GM19238 (cell line): ENCODE results near the gene SLC10A1.
A peak's percentile ranks its signal among the peaks of the same experiment; 100 is the strongest.
"Not testable (repeated sequence)": the region's sequence is repeated elsewhere in the genome, so short reads cannot be mapped to it uniquely, and the experiment has no call there.

Source experiments
- DNase-seq: peaks from one replicate; pipeline ENCODE4 v3.0.0; 2011; ENCODE audit warnings: low spot score; ENCODE audit not compliant: insufficient read length

Gene SLC10A1

DNA sequence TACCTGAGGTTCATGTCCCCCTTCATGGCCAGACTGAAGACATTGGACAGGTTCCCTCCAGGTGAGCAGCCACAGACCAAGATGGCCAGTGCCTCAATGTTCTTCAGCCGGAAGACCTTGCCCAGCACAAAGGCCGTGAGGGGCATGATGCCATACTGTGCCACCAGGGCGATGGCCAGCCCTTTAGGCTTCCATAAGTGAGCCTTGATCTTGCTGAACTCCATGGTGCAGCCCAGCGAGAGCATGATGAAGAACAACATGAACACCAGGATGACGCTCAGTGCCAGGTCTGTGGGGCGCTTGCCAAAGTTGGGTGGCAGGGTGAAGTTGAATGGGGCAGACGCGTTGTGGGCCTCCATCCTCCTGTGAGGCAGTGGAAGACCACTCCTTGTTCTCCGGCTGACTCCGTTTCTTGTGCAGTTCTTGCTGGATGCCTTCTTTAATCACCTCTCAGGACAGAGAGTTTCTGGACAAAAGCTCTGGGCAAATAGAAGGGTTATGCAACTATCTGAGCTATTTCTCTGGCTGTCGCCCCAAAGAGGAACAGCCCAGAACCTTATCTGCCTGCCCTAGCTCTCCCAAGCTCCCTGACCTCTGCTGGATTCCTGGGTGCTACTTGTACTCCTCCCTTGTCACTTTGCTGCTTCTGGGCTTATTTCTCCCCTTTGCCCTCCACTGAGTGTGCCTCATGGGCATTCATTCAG lies at the start of gene SLC10A1:
TSS of gene SLC10A1 (minus strand) at position 445 of the 704 bp plus-strand sequence. CDS start at position 359, 86 bp downstream.
- no peak for DNase-seq

DNA sequence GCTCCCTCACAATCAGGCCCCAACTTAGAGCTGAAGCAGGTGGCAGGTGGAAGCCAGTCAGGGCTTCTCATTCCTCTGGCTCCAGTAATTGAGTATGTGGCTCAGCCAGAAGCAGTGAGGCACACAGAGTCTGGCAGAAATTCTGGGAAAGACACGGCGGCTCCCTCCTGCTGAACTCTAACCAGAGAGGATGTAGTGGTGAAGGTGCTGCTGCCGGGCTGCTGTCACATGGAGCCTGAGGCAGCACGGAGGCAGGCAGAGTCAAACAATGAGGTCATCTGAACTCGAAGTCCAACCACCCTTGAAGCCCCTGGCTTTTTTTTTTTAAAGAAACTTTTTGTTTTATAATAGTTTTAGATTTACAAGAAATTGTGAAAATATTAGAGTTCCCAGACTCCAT lies 48.7 kb upstream of the SLC10A1 start:
- DNase-seq: no peak

DNA sequence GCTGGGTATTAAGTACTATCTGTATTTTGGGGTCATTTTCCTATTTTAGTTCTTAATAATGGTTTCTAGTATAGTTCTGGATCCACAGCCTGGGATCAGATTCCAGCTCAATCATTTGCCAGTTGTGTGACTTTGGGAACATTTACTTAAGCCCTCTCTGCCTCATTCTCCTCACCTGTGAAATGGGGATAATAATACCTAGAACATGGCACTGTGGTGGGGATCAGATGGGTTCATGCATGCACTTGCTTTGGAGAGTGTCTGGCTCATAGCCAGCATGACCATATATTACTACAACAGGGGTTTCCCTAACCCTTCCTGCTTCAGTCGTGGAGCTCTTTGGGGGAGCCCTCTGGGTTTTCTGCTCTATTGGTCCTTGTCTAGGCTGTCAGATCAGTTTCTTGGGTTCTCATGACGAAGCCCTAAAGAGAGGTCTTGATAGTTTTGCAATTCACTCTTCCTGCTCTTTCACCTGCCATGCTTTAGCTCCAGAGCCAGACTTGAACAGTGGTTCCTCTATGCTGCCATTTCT lies 48.1 kb upstream of the SLC10A1 start:
- no peak for DNase-seq

DNA sequence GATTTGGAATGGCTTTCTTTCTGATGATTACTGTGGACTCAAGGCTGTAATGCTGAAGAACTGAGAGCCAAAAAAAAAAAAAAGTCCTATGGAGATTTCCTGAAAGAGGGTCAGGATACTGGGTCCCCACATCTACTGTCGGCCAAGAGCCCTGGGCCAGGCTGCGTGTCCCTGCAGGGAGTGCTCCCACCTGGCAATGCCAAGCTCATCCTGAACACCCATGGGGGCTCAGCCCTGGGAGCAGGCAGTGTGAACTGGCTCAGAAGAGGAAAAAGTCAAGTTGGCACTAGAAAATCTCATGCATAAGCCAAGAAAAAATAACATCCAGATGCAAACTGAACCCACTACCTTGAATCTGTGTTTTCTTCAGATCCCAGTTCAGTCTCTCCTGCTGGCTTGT lies 47.1 kb upstream of the SLC10A1 start:
- DNase-seq: no peak

DNA sequence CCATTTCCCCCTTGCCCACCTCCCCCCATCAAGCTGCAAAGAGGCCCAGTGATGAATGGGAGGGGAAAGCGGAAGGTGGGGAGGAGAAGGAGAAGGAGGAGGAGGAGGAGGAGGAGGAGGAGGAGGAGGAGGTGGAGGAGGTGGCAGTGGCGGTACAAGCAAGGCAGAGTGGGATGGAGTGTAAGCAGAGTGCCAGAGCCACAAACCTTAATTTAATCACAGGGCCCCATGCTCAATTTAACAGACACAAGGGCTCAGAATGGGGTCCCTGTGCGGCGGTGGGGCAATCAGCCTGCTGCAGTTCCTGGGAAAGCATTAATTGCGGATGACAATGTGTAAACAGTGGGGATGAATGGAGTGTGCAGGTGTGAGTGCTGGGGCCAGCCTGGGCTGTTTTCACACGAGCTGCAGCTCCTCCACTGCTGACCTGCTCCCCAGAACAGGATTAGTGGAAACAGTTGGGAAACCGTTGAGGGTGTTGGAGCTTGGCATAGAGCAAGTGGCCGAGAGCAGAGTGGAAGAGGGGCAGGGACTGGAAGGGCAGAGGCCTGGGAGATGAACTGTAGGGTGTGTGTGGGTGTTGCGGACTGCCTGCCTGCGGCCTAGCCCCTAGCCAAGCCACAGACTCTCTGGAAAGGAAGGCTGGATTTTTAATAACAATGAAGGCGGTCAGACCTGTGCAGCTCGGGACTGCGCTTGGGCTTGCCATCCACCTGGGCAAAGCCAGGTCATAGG lies 45.8 kb upstream of the SLC10A1 start:
- DNase-seq: no peak

DNA sequence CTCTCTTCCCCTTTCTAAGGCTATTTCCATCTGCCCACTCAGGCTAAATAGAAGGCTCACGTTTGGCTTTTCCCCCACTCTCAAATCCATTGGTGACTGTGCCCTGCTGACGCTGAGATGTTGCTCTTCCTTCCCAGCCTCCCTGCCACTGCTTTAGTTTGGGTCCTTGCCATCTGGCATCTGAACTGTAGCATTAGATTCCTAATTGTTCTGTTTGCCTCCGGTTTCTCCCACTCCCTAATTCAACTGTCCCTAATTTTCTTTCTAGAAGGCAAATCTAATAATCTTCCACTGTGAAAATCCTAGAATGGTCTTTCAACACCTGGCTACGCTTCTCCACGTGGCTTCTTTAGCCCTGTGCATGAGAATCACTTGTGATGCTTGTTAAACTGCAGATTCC lies 44.6 kb upstream of the SLC10A1 start:
- DNase-seq: no peak

DNA sequence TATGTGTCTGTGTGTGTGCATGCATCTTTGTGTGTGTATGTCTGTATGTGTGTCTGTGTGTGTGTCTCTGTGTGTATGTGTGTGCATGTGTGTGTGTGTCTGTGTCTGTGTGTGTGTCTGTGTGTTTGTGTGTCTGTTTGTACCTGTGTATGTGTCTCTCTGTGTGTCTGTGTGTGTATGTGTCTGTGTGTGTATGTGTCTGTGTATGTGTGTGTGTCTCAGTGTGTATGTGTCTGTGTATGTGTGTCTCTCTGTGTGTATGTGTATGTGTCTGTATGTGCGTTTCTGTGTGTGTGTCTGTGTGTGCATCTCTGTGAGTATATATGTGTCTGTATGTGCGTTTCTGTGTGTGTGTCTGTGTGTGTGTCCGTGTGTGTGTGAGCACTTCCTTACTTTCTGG lies 42.6 kb upstream of the SLC10A1 start:
- no peak for DNase-seq

DNA sequence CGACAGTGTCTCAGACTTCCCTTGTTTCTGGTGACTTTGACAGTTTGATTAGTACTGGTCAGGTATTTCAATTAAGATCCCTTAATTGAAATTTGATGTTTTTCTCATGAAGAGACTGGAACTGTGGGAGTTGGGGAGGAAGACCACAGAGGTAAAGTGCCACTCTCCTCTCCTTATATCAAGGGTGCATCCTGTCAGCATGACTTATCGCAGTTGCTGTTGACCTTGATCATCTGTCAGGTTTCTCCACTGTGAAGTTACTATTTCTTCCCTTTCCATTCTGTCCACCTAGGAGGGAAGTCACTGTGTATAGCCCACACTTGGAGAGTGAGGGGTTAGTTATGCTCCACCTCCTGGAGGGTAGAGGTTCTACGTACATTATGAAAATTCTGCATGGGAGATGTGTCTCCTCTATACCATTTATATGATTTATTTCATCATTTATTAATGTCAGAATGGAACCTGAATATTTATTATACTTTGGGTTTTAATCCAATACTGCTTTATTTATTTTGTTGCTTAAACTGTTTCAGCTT lies 41.9 kb upstream of the SLC10A1 start:
- no peak for DNase-seq

DNA sequence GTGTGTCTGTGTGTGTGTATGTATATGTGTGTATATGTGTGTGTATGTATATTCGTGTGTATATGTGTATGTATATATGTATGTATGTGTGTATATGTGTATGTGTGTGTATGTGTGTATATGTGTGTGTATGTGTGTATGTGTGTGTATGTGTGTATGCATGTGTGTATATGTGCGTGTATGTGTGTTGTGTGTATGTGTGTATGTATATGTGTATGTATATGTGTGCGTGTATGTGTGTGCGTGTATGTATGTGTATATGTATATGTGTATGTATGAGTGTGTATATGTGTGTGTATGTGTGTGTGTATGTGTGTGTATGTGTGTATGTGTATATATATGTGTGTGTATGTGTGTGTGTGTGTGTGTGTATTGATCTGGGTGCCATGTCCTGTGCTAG lies 31.8 kb upstream of the SLC10A1 start:
- no peak for DNase-seq

DNA sequence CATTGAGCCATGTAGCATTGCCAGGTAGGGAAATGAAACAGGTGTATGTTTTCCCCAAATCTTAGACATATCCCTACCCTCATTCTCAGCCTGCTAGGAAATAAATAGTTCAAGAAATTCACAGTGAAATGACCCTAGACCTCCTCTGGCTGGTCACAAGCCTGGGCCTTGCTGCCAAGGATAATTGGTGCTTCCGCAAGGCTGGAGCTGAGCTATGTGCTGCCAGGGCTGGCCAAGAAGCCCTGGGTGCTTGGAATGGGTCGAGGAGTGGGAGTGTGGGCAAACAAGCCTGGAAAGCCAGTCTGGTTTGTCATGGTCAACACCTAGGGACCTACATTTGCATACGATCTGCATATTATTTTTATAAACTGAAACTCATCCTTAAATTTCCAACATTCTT lies 31.3 kb upstream of the SLC10A1 start:
- no peak for DNase-seq

DNA sequence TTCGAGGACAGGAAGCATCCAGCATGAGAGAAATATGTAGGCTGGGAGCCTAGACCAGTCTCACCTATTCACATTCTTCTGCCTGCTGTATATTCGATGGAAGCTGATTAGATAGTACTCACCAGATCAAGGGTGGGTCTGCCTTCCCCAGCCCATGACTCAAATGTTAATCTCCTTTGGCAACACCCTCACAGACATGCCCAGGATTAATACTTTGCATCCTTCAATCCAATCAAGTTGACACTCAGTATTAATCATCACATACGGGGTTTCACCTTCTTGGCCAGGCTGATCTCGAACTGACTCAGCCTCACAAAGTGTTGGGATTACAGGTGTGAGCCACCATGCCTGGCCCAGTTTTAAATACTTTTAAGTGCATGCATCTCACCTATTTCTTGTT lies 30.5 kb upstream of the SLC10A1 start:
- no peak for DNase-seq

DNA sequence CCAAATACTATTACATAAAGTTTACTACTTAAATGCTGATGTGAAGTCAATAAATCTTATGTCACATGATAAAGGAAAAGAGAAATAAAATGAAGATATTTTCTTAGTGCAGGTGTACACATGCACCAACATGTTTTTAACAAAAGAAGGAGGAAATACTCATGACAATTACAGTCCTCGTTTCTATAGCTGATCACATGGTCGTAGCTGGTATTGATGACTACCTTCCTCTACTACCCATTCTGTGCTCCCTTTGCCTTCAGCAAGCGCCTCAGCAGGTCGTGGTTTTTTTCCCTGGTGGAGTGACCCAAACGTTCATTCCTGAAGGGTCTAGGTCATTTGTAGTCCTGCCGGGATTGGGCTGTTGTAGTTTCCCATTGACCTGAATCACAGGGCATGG lies 25.4 kb upstream of the SLC10A1 start:
- no peak for DNase-seq

DNA sequence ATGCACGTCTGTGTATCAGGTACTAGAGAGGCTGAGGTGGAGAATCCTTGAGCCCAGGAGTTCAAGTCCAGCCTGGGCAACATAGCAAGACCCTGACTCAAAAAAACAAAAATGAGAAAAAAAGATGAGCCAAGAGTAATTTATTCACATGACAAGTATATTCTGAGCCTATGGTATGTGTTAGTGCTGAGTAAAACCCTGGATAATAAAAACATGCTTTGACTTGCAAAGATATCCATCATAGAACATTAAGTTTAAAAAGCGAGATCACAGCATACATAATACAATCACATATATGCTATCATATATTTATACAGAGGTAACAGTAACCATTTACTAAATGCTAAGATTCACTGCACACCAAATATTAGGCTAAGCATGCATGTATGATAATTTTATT lies 23.9 kb upstream of the SLC10A1 start:
- no peak for DNase-seq

DNA sequence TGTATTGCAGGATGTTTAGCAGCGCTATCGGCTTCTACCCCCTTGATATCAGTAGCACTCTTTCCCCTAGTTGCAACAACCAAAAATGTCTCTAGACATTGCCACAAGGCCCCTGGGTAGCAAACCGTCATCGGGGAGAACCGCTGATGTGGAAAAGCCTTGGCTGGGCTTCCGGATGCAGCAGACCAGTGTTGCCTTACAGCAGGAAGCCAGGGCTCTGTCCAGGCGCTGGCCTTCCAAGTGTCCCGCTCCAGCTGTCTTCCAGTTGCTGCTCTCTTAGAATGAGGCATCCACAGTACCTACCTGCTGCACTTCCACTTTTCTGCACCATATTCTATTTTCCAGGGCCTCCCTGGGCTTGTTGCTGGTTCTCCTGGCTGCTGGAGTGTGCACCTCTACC lies 22.6 kb upstream of the SLC10A1 start:
- DNase-seq: no peak

DNA sequence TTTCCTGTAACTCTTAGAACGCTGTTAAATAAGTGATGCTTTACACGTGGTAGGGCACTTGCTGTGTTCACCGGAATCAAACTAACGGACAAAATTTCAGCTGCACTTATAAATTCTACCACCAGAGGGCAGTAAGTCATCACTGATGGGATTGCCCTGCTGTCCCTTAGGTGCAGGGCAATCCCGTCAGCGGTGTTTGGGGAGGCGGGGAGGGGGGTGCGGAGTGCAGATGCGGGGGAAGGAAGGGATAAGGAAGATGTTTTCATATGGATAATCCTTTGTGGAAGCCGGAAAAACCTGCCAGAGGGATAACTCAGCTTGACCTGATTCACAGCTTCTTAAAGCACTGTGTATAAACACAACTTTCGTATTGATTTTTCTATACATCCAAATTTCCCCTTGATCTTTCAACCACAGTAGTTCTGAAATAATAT lies 21.7 kb upstream of the SLC10A1 start:
- DNase-seq: peak; percentile 45

DNA sequence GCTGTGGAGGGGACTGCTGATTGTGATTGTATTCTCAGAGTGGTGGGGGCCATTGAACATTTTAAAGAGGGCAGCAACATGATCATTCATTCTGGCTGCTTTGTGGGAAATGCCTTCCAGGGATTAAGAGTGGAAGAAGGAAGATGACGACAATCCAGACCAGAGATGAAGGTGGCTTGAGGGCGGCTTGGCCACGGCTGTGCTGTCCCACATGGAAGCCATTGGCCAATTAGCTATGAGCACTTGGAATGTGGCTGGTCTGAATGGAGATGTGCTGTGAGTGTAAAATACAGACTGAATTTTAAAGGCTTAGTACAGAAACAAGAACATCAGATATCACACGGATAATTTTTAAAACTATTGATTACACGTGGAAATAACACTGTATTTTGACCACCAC lies 19.2 kb upstream of the SLC10A1 start:
- no peak for DNase-seq

DNA sequence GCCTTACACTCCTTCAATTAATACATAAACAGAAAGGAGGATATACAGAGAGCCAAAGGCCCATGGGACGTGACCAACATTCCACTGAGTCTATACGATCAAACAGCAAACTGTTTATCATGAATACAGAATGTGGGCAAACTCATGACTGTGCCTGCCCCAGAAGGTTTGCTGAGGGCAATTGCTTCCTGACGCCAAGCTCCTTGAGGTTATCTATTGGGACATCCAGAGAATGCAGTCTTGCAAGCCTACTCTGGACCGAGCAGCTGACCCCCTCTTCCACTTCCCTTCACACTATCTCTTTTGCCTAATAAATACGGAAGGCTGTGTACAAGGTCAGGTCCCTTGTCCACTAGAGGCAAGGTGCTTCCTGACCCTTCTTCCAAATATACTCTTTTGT lies 18.5 kb upstream of the SLC10A1 start:
- no peak for DNase-seq

DNA sequence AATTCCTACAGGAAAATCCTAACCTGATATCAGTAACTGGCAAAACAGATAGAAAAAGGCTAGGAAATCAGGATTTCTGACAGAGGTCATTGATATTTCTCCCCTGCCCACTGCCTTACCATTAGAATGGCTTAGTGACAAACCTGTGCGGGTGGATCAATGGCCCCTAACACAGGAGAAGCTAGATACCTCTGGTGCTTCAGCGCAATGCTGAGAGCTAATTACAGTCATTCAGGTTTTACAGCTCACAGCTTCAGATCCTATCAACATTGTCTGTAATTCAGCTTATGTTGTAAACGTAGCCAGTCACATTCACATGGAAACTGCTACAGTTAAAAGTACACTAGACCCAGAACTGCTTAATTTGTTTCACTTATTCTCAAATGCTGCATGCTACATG lies 17.4 kb upstream of the SLC10A1 start:
- DNase-seq: no peak

DNA sequence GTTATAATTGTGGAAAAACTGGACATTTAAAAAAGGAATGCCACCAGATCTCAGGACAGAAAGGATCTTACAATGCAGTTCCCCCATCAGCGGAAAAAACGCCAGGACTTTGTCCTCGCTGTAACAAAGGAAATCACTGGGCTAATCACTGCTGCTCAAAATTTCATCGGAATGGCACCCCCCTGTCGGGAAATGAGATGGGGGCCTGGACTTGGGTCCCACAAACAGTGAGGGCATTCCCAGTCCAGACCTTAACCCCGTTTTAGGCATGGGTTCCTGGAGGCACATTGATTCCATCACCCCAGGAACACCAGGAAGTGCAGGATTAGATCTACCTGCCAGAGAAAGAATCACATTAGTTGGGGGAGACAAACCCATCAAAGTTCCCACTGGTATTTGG lies 16.3 kb upstream of the SLC10A1 start:
- not testable (repeated sequence) for DNase-seq

DNA sequence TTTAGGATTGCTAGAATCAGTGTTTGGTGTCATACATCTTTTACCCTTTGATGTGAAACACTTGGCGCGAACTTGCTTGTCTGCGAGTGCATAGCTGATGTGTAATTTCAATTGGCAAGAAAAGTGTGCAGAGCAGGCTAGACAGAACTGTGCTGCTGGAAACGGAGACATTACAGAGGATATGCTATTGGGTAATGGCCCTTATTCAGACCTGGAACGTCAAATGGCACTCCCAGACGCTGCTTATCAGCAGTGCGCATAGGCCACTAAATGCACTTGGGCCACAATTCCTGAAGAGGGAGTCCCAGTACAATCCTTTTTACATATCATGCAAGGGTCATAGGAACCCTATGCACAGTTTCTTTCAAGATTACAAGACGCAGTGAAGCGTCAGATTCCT lies 15.7 kb upstream of the SLC10A1 start:
- no peak for DNase-seq

DNA sequence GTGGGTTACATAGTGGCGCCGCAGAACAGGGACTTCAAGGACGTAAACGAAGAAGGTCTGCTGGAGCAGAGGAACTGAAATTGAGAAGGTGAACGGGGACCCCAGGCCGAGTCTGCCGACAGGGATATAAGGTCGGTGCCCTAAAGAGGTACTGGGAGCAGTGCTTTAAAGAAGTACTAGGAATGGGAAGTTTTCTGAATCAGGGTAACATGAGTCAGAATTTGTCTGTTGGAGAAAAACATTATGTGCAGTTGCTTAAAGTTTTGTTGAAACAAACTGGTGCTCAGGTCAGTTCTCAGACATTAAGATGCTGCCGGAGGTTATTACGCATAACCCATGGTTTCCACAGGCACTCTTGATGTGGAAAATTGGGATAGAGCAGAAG lies 14.8 kb upstream of the SLC10A1 start:
- DNase-seq: no peak

DNA sequence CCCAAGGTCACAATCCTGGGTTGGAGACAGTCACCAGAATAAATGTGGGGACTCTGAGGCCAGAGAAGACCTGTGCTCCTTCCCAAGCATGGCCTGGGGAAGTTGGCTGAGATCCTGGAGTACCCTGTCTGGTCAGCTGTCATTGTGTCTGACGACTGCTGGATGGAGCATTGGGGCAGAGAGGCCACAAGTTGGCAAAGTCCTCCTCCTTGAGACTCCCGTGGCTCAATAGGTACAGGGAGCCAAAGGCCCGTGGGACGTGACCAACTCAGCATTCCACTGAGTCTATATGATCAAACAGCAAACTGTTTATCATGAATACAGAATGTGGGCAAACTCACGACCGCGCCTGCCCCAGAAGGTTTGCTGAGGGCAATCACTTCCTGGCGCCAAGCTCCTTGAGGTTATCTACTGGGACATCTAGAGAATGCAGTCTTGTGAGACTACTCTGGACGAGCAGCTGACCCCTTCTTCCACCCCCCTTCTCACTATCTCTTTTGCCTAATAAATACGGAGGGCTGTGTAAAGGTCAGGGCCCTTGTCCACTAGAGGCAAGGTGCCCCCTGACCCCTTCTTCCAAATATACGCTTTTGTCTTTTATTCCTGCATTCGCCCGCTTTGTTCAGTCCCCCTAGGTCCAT lies 14.3 kb upstream of the SLC10A1 start:
- DNase-seq: no peak
